ENCODE results near the gene AMZ1. TPM values are rescaled to one million over a fixed set of nuclear protein-coding genes. Genes with fewer than 3 reads are reported as not detected.

The AMZ1 gene
- total and polyA plus RNA-seq, 9 donors, result 0.15 to 2.6 (median 0.65) TPM; not detected in 1

DNA sequence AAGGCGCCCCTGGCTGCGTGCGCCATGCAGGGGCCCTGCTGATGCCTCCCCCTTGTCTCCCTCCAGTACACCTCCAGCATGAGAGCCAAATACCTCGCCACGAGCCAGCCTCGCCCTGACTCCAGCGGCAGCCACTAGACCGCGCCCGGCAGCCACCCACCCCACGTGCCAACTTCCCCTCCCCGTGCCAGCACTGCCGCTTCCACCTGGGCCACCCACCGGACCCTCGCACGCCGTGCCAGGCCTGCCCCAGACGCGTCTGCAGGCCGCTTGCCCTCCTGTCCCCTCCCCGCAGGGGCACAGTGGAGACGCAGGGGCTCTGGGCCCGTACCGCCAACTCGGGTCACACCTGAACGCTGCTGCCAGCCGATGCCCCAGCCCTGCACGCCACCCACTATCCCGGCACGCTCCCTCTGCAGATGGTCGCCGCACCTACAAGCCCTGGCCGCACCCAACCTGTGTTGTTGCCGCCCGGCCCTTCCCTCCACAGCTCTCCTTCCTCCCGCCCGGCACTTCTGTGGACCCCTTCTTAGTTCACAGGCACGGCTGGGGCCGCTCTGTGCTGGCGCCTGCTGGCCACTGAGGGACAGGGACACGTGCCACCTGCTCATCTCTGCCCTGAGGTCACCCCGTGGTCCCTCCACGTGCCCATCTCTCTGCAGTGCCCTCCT, 26.3 kb upstream of the AMZ1 start:
- Histone ChIP-seq H3K4me3 (no peak overlapping the region), H3K4me1 (ENCODE audit: insufficient read depth) (peaks cover 12% of the 10 kb centered on the region), H3K27ac (peak overlapping the region in 1 of 2 donors; percentile 82), H3K36me3 (no peaks in the 10 kb centered on the region), H3K9me3 (no peaks in the 10 kb centered on the region), H3K27me3 (no peaks in the 10 kb centered on the region)
- TF ChIP-seq, protein P1, sequence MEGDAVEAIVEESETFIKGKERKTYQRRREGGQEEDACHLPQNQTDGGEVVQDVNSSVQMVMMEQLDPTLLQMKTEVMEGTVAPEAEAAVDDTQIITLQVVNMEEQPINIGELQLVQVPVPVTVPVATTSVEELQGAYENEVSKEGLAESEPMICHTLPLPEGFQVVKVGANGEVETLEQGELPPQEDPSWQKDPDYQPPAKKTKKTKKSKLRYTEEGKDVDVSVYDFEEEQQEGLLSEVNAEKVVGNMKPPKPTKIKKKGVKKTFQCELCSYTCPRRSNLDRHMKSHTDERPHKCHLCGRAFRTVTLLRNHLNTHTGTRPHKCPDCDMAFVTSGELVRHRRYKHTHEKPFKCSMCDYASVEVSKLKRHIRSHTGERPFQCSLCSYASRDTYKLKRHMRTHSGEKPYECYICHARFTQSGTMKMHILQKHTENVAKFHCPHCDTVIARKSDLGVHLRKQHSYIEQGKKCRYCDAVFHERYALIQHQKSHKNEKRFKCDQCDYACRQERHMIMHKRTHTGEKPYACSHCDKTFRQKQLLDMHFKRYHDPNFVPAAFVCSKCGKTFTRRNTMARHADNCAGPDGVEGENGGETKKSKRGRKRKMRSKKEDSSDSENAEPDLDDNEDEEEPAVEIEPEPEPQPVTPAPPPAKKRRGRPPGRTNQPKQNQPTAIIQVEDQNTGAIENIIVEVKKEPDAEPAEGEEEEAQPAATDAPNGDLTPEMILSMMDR (IDR thresholded peaks at IDR 0.05), result no peak
- TF ChIP-seq EP300 (IDR thresholded peaks at IDR 0.05) (no peak), POLR2A (IDR thresholded peaks at IDR 0.05) (no peak)
- 90 to 94% (median 94%) methylated on average over 43 of the region's 43 CpGs for WGBS, 3 donors
- DNase-seq, result peak in 2 of 5 donors; percentile 39 to 54
- intact Hi-C loops (cut with DNase I), result no loop called here

- Histone ChIP-seq H3K9me3 (no peaks in the 10 kb centered on the region), H3K27ac (peak overlapping the region; percentile 46 to 82), H3K27me3 (no peaks in the 10 kb centered on the region), H3K4me3 (no peak overlapping the region), H3K4me1 (ENCODE audit: insufficient read depth) (peaks cover 12% of the 10 kb centered on the region), H3K36me3 (no peaks in the 10 kb centered on the region)
- DNase-seq, result peak in 1 of 5 donors; percentile 52
- WGBS, 3 donors, result 47 to 57% (median 50%) methylated on average over 33 of the region's 33 CpGs
- TF ChIP-seq EP300 (IDR thresholded peaks at IDR 0.05) (no peak), POLR2A (IDR thresholded peaks at IDR 0.05) (no peak)
- TF ChIP-seq, protein P1 (IDR thresholded peaks at IDR 0.05), result no peak
- intact Hi-C loops (cut with DNase I), result no loop called here
Observed at GRCh38 chr7:2662273-2663120, 25.5 kb upstream of the AMZ1 start.

- 53 to 59% (median 56%) methylated on average over 26 to 30 of the region's 30 CpGs for WGBS, 3 donors
- TF ChIP-seq POLR2A (IDR thresholded peaks at IDR 0.05) (peak; percentile 10), EP300 (IDR thresholded peaks at IDR 0.05) (no peak)
- Histone ChIP-seq H3K4me1 (ENCODE audit: insufficient read depth) (peaks cover 12% of the 10 kb centered on the region), H3K27ac (peak overlapping the region; percentile 46 to 82), H3K4me3 (no peak overlapping the region), H3K27me3 (no peaks in the 10 kb centered on the region), H3K9me3 (no peaks in the 10 kb centered on the region), H3K36me3 (no peaks in the 10 kb centered on the region)
- peak; percentile 86 to 94 (median 87) for DNase-seq
- intact Hi-C loops (cut with DNase I), result no loop called here
Observed at GRCh38 chr7:2663121-2663886, 24.7 kb upstream of the AMZ1 start.

DNA sequence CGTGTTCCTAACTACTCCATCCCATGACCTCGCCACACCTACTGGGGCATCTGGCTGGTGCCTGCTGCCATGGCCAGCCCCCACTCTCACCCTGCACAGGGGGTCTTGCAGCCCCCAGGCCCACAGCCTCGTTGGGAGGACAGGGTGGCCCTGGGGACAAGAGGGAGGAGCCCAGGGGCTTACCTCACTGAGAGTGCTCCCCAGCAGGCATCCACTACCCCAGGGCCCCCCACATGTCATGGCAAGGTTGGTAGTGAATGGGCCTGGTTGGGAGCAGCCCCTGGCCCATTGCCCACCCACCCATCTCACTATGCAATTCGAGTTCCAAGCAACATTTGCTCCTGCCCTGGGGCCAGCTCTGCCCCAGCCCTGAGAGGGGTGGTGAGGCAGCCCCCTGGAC, 24.0 kb upstream of the AMZ1 start:
- peak overlapping the region; percentile 46 to 82 for H3K27ac ChIP-seq
- intact Hi-C loops (cut with DNase I), result no loop called here
- 59 to 75% (median 64%) methylated on average over 4 of the region's 4 CpGs for WGBS, 3 donors
- no peaks in the 10 kb centered on the region for H3K9me3 ChIP-seq
- peaks cover 12% of the 10 kb centered on the region for H3K4me1 ChIP-seq (ENCODE audit: insufficient read depth)
- no peaks in the 10 kb centered on the region for H3K27me3 ChIP-seq
- no peak overlapping the region for H3K4me3 ChIP-seq
- DNase-seq, result peak in 2 of 5 donors; percentile 34 to 51
- TF ChIP-seq EP300 (IDR thresholded peaks at IDR 0.05), result no peak
- TF ChIP-seq, protein P1 (IDR thresholded peaks at IDR 0.05), result no peak
- no peak for TF ChIP-seq POLR2A (IDR thresholded peaks at IDR 0.05)
- no peaks in the 10 kb centered on the region for H3K36me3 ChIP-seq

Data from ovary (tissue), 9 donors.